MG63 (cell line): ENCODE results near the gene RABGGTB. TPM values are rescaled to one million over a fixed set of nuclear protein-coding genes. Genes with fewer than 3 reads are reported as not detected.
A peak's percentile ranks its signal among the peaks of the same experiment; 100 is the strongest.
"Not testable (repeated sequence)": the region's sequence is repeated elsewhere in the genome, so short reads cannot be mapped to it uniquely, and the experiment has no call there.

Source experiments
- DNase-seq: peaks from one replicate; pipeline ENCODE4 v3.0.0-alpha.2; 2020
- H3K27me3 ChIP-seq: fragments of 250-450 bp; sonication (Bioruptor Pico); 2 replicates; pipeline ENCODE4 v1.5.1; 2020; ENCODE audit warnings: mild to moderate bottlenecking, moderate library complexity
- H3K36me3 ChIP-seq: fragments of 250-450 bp; sonication (Bioruptor Pico); 2 replicates; pipeline ENCODE4 v1.5.1; 2020; ENCODE audit warnings: mild to moderate bottlenecking, moderate library complexity
- H3K4me3 ChIP-seq: fragments of 250-450 bp; sonication (Bioruptor Pico); 2 replicates; pipeline ENCODE4 v1.5.1; 2020; ENCODE audit warnings: mild to moderate bottlenecking, moderate library complexity
- H3K9me3 ChIP-seq: fragments of 250-450 bp; sonication (Bioruptor Pico); 2 replicates; pipeline ENCODE4 v1.5.1; 2020; ENCODE audit warnings: mild to moderate bottlenecking, moderate library complexity
- total RNA-seq: library from RNA; depleted of rRNA; stranded (reverse); fragments of >200 nt; shearing (Covaris generic); gene quantifications from 2 replicates; pipeline ENCODE4 v1.2.3, GENCODE V29; 2014; ENCODE audit warnings: low replicate concordance

RABGGTB gene
- total RNA-seq, 1 experiment from 2014 or later, result 95.1 TPM

DNA sequence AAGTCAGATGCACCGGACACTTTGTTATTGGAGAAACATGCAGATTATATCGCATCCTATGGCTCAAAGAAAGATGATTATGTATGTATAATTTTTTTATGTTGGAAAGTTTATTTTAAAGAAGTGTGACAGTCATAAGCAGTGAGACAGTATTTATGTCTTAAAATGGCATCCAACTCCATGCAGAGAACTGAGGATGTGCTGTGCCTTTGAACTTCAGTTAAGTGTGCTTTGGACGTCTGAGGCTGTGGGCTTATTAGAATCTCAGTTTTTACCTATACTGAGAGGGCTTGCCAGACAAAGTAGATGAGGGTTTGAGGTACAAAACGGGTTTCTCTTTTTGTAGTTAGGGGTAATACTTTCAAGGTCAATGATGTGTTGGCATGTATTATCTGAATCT lies 1.5 kb downstream of the RABGGTB start:
- Histone ChIP-seq H3K36me3 (peaks cover 60% of the 10 kb centered on the region), H3K4me3 (peak overlapping the region; percentile 67), H3K9me3 (no peaks in the 10 kb centered on the region), H3K27me3 (no peaks in the 10 kb centered on the region)
- no peak for DNase-seq

DNA sequence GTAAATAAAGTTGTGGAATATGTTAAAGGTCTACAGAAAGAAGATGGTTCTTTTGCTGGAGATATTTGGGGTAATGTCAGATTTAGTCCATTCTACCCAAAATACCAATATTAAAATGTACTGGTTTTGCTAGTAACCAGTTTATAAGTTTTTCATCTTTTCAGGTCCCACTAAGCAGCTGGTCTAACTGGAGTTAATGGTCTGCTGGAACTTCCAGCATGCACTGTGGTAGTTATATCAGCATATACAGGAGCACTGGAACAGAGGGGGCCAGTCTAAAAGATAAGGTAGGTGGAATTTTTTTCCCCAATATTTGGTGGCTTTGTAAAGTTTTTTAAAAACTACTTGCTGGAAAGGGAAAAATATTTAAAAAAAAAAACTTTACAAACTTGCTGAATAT lies 3.9 kb downstream of the RABGGTB start:
- H3K9me3 ChIP-seq, result no peaks in the 10 kb centered on the region
- H3K27me3 ChIP-seq, result no peaks in the 10 kb centered on the region
- peak overlapping the region; percentile 67 for H3K4me3 ChIP-seq
- DNase-seq, result no peak
- peaks cover 84% of the 10 kb centered on the region for H3K36me3 ChIP-seq

GRCh38 chr1:75791022-75791421 lies 5.0 kb downstream of the RABGGTB start:
- H3K9me3 ChIP-seq, result peaks cover 2% of the 10 kb centered on the region; the same call in 1 of the 2 replicates
- no peak for DNase-seq
- peak overlapping the region; percentile 67 for H3K4me3 ChIP-seq
- peaks cover 94% of the 10 kb centered on the region for H3K36me3 ChIP-seq
- H3K27me3 ChIP-seq, result no peaks in the 10 kb centered on the region; the same call in 1 of the 2 replicates

GRCh38 chr1:75792091-75792490 lies 6.0 kb downstream of the RABGGTB start:
- no peak for DNase-seq
- Histone ChIP-seq H3K4me3 (peak overlapping the region; percentile 14; the same call in 1 of the 2 replicates), H3K36me3 (peaks cover 94% of the 10 kb centered on the region), H3K27me3 (no peaks in the 10 kb centered on the region; the same call in 1 of the 2 replicates), H3K9me3 (peaks cover 5% of the 10 kb centered on the region; the same call in 1 of the 2 replicates)

- Histone ChIP-seq H3K27me3 (no peaks in the 10 kb centered on the region; the same call in 1 of the 2 replicates), H3K4me3 (no peak overlapping the region), H3K36me3 (peaks cover 71% of the 10 kb centered on the region), H3K9me3 (peaks cover 5% of the 10 kb centered on the region; the same call in 1 of the 2 replicates)
- DNase-seq, result no peak
These were observed 8.3 kb downstream of the RABGGTB start for GRCh38 chr1:75794382-75794781.

DNA sequence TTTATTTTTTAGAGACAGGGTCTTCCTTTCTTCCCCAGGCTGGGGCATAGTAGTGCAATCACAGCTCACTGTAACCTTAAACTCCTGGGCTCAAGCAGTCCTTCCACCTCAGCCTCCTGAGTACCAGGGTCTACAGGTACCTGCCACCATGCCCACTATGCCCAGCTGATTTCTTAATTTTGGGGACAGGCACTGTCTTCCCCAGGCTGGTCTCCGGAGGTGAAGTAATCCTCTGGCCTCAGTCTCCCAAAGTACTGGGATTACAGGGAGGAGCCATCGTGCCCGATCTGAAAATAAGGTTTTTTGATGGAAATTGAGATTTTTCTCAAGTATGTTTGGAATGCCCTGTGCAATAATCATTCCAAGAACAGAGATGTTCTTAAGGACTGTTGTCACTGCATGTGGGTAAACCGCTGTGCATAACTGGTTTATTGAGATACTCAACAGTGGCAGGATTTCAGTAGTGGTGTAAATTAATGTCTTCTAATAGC lies 9.7 kb downstream of the RABGGTB start:
- peaks cover 57% of the 10 kb centered on the region for H3K36me3 ChIP-seq
- H3K27me3 ChIP-seq, result no peaks in the 10 kb centered on the region; the same call in 1 of the 2 replicates
- no peak for DNase-seq
- H3K9me3 ChIP-seq, result peaks cover 5% of the 10 kb centered on the region; the same call in 1 of the 2 replicates
- H3K4me3 ChIP-seq, result no peak overlapping the region

DNA sequence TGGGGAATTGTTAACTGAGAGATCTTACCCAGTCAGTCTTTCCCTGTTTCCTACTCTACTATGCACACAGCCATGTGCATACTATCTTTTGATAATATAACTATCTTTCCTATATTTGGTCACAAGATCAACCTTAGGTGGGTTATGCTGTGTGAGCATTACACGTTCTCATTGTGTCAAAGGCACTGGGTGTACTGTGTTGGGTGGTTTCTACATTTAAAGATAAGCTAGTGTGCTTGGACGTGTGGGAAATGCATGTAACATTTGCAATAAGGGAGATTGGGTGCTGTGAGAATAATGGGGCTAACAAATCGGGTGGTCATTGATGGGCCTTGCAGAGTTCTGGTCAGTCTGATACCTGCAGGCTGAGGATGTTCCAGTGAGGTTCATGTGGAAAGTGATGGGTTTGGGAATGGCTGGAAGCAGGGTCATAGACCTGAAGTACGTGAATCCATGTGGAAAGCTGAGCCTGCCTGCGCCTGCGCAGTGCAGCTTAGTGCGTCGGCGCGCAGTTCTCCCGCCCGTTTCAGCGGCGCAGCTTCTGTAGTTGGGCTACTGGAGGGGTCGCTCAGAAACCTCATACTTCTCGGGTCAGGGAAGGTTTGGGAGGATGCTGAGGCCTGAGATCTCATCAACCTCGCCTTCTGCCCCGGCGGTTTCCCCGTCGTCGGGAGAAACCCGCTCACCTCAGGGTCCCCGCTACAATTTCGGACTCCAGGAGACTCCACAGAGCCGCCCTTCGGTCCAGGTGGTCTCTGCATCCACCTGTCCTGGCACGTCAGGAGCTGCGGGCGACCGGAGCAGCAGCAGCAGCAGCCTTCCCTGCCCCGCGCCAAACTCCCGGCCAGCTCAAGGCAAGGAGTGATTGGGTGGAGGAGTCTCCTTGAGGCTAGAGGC lies 10.6 kb downstream of the RABGGTB start, which contains the start of gene MSH4:
Gene MSH4, plus strand, starts transcription at position 507 of the 897 bp plus-strand sequence. Its CDS starts 104 bp downstream, at position 611.
- peaks cover 5% of the 10 kb centered on the region; the same call in 1 of the 2 replicates for H3K9me3 ChIP-seq
- H3K36me3 ChIP-seq, result peaks cover 49% of the 10 kb centered on the region
- peak; percentile 47 for DNase-seq
- H3K27me3 ChIP-seq, result no peaks in the 10 kb centered on the region; the same call in 1 of the 2 replicates
- H3K4me3 ChIP-seq, result no peak within 1 kb of the TSS

- Histone ChIP-seq H3K27me3 (no peaks in the 10 kb centered on the region; the same call in 1 of the 2 replicates), H3K4me3 (no peak overlapping the region), H3K9me3 (peaks cover 5% of the 10 kb centered on the region; the same call in 1 of the 2 replicates), H3K36me3 (peaks cover 42% of the 10 kb centered on the region)
- no peak for DNase-seq
These were observed 11.2 kb downstream of the RABGGTB start for GRCh38 chr1:75797273-75797588.

DNA sequence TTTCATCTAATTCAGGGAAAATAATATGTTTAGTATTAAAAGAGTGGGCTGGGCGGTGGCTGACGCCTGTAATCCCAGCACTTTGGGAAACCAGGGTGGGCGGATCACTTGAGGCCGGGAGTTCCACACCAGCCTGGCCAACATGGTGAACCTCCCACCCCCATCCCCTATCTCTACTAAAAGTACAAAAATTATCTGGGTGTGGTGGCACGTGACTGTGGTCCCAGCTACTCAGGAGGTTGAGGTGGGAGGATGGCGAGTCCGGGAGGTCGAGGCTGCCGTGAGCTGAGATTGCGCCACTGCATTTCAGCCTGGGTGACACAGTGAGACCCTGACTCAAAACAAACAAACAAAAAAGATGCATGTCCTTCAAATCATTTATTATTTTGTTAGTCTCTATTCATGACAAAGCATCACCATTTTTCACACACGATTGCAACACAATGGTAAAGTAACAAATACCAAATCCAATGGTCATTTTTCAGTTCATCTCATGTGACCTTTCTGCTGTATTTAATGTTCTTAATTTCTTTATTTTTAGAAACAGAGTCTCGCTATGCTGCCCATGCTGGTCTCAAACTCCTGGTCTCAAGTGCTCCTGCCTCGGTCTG lies 11.7 kb downstream of the RABGGTB start:
- no peak for DNase-seq
- H3K27me3 ChIP-seq, result no peaks in the 10 kb centered on the region; the same call in 1 of the 2 replicates
- peaks cover 5% of the 10 kb centered on the region; the same call in 1 of the 2 replicates for H3K9me3 ChIP-seq
- peaks cover 38% of the 10 kb centered on the region for H3K36me3 ChIP-seq
- H3K4me3 ChIP-seq, result no peak overlapping the region

- not testable (repeated sequence) for DNase-seq, H3K4me3 ChIP-seq, H3K9me3 ChIP-seq, H3K27me3 ChIP-seq, H3K36me3 ChIP-seq
These were observed 15.4 kb downstream of the RABGGTB start for GRCh38 chr1:75801480-75801879.

- H3K36me3 ChIP-seq, result no peaks in the 10 kb centered on the region
- no peaks in the 10 kb centered on the region for H3K27me3 ChIP-seq
- no peak for DNase-seq
- H3K4me3 ChIP-seq, result no peak overlapping the region
- no peaks in the 10 kb centered on the region for H3K9me3 ChIP-seq
These were observed 22.9 kb downstream of the RABGGTB start for GRCh38 chr1:75808921-75809320.

GRCh38 chr1:75810113-75810512 lies 24.1 kb downstream of the RABGGTB start:
- not testable (repeated sequence) for H3K4me3 ChIP-seq, H3K27me3 ChIP-seq, H3K36me3 ChIP-seq, H3K9me3 ChIP-seq, DNase-seq

DNA sequence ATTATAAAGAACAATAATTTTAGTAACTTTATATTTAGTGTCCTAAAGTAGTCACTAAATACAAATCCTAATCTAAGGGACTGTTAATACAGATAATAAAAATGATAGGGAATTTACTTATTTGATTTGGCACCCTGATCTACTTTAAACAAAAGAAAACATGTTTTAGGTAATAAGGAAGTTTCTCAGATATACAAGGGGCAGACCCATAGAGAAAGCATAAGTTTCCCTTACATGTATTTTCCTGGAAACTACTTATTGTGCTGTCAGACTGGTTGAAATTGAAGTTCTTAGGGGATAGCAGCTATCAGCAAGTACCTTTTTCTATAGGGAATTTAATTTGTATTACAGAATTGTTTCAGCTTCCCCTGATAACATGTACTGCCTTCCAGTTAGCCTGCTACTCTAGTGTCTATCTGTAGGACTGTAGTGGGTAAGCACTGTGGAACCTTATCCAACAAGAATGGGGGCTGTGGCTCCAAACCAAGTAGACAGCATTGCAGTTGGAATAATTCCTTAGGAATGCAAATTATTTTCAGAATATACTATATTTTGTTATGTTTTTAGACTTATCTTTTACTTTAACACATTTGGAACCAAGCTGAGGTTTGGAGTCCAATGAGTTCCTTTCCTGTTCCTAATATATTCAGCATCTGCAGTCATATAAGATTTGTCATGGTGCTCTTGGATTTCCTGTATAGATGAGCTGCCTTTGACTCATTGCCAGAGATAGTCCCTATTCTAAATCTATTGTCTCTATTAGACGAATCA lies 25.3 kb downstream of the RABGGTB start:
- no peak overlapping the region for H3K4me3 ChIP-seq
- H3K36me3 ChIP-seq, result no peaks in the 10 kb centered on the region
- DNase-seq, result no peak
- no peaks in the 10 kb centered on the region for H3K27me3 ChIP-seq
- no peaks in the 10 kb centered on the region for H3K9me3 ChIP-seq

GRCh38 chr1:75812065-75812464 lies 26.0 kb downstream of the RABGGTB start:
- Histone ChIP-seq H3K27me3 (no peaks in the 10 kb centered on the region), H3K36me3 (no peaks in the 10 kb centered on the region), H3K4me3 (no peak overlapping the region), H3K9me3 (no peaks in the 10 kb centered on the region)
- no peak for DNase-seq

- not testable (repeated sequence) for H3K27me3 ChIP-seq, DNase-seq, H3K4me3 ChIP-seq, H3K36me3 ChIP-seq, H3K9me3 ChIP-seq
These were observed 37.5 kb downstream of the RABGGTB start for GRCh38 chr1:75823596-75823995.

- Histone ChIP-seq H3K27me3 (no peaks in the 10 kb centered on the region), H3K4me3 (no peak overlapping the region), H3K9me3 (no peaks in the 10 kb centered on the region), H3K36me3 (no peaks in the 10 kb centered on the region)
- DNase-seq, result no peak
These were observed 50.6 kb downstream of the RABGGTB start for GRCh38 chr1:75836528-75837100.
